ENCODE results near the gene SLC25A23. TPM values are rescaled to one million over a fixed set of nuclear protein-coding genes. Genes with fewer than 3 reads are reported as not detected.

The SLC25A23 gene
- total and polyA plus RNA-seq, 2 experiments from 2014 or later: 12.5 to 33.2 TPM

DNA sequence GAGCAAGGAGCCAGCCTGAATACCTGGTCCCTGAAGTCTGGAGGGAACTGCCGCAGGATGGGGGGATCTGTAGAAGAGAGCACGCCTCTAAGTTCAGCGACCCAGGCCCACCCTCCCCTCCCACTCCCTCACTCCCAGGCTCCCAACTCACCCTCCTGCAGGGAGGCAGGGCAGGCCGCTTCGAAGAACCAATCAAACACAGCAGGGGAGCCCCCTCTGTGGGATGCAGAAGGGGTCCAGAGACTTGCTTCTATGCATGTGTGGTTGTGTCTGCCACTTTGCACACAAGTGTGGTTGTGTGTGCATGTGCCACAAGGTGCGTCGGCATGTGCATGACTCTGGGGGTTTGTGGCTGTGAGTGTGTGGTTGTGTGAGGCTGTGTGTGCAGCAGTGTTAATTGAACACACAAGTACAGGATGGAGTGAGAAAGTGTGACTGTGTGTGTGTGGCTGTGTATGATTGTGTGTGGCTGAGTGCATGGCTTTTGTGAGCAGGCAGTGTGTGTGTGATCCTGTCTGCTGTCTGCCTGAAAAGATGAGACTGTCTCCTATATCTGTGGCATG is 20.3 kb upstream of the SLC25A23 start:
- H3K79me2 ChIP-seq (ENCODE audit: insufficient read depth): no peaks in the 10 kb centered on the region
- no peak overlapping the region for H2AFZ ChIP-seq
- WGBS, 2 experiments (ENCODE audit: low coverage in 1 of 2, low lambda C conversion rate in 2 of 2, missing lambda C conversion rate in 2 of 2): 64 to 86% methylated on average over 5 to 7 of the region's 7 CpGs
- no peaks in the 10 kb centered on the region for H3F3A ChIP-seq (ENCODE audit: insufficient read depth)
- H3K9ac ChIP-seq: no peak overlapping the region
- no peak overlapping the region for H3K4me3 ChIP-seq
- DNase-seq: no peak
- H3K4me1 ChIP-seq (ENCODE audit: insufficient read depth): no peaks in the 10 kb centered on the region
- in situ Hi-C loops (cut with MboI): no loop called here
- H3K9me3 ChIP-seq (ENCODE audit: low read depth): no peaks in the 10 kb centered on the region
- H3K4me2 ChIP-seq (ENCODE audit: unreplicated experiment): no peak overlapping the region
- no peaks in the 10 kb centered on the region for H3K36me3 ChIP-seq (ENCODE audit: low read depth)
- H3K9me2 ChIP-seq (ENCODE audit: insufficient read depth): no peaks in the 10 kb centered on the region
- H4K20me1 ChIP-seq (ENCODE audit: insufficient read depth): no peaks in the 10 kb centered on the region
- TF ChIP-seq EZH2phosphoT487 (IDR thresholded peaks at IDR 0.05; ENCODE audit: insufficient read depth, low read depth) (no peak), EZH2 (IDR thresholded peaks at IDR 0.05; ENCODE audit: insufficient read depth, poor library complexity, severe bottlenecking) (no peak)
- H3K27ac ChIP-seq: no peak overlapping the region
- 0 out of 2 replicates have a peak, but pooled peaks cover 4% of the 10 kb centered on the region for H3K27me3 ChIP-seq (replicated peaks; ENCODE audit: insufficient read depth)

DNA sequence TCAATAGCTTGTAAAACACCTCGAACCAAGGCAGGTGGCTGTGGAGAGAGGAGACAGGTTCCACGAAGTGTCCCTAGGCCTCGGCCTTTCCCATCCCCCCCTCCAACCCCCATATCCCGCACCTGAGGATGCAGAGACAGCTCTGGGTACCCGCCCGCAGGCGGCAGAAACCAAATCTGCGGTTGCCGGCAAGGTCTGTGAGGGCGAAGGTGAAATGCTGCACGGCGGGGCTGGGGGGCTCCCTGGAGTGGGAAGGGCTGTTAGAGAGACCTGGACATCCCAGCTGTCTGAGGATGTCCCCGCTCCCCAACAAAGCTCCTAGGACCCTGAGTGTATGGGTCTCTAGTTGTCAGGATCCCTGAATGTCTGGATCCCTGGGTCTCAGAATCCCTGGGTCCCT is 19.2 kb upstream of the SLC25A23 start:
- Histone ChIP-seq H2AFZ (no peak overlapping the region), H3F3A (ENCODE audit: insufficient read depth) (no peaks in the 10 kb centered on the region), H3K27ac (no peak overlapping the region), H4K20me1 (ENCODE audit: insufficient read depth) (no peaks in the 10 kb centered on the region), H3K9me2 (ENCODE audit: insufficient read depth) (no peaks in the 10 kb centered on the region), H3K9ac (no peak overlapping the region), H3K27me3 (replicated peaks; ENCODE audit: insufficient read depth) (0 out of 2 replicates have a peak, but pooled peaks cover 12% of the 10 kb centered on the region), H3K4me3 (no peak overlapping the region), H3K4me1 (ENCODE audit: insufficient read depth) (no peaks in the 10 kb centered on the region), H3K9me3 (ENCODE audit: low read depth) (no peaks in the 10 kb centered on the region), H3K79me2 (ENCODE audit: insufficient read depth) (no peaks in the 10 kb centered on the region), H3K4me2 (ENCODE audit: unreplicated experiment) (no peak overlapping the region), H3K36me3 (ENCODE audit: low read depth) (no peaks in the 10 kb centered on the region)
- no peak for TF ChIP-seq EZH2 (IDR thresholded peaks at IDR 0.05; ENCODE audit: insufficient read depth, poor library complexity, severe bottlenecking)
- no peak for TF ChIP-seq EZH2phosphoT487 (IDR thresholded peaks at IDR 0.05; ENCODE audit: insufficient read depth, low read depth)
- no peak for DNase-seq
- in situ Hi-C loops (cut with MboI): no loop called here
- WGBS, 2 experiments (ENCODE audit: low coverage in 1 of 2, low lambda C conversion rate in 2 of 2, missing lambda C conversion rate in 2 of 2): 93 to 95% methylated on average over 13 of the region's 13 CpGs

DNA sequence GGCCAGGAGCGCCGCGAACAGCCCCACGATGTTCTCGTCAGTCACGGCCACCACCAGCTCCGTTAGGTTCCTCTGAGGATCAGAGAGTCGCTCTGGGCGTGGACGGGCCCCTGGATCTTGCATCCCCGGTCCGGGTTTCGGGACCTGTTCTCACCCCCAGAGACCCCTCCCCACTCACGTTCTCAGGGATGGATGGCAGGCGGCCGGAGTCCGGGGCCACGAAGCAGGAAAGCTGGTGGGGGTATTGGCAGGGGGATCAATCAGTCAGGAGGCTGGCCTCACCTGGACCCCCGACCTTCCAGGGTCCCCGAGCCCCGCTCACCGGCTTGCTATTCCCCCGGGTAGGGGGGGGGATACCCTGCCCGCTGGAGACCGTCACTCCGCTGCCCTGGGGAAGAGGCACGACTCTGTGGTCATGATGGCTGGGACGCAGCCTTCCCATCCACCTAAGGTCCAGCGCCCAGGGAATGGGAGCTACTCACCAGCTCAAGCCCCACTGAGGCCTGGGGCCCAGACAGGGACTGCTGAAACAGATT is 17.4 kb upstream of the SLC25A23 start:
- H3K27ac ChIP-seq: no peak overlapping the region
- H3F3A ChIP-seq (ENCODE audit: insufficient read depth): no peaks in the 10 kb centered on the region
- in situ Hi-C loops (cut with MboI): no loop called here
- no peak overlapping the region for H3K4me2 ChIP-seq (ENCODE audit: unreplicated experiment)
- 19 to 26% methylated on average over 25 to 29 of the region's 29 CpGs for WGBS, 2 experiments (ENCODE audit: low coverage in 1 of 2, low lambda C conversion rate in 2 of 2, missing lambda C conversion rate in 2 of 2)
- no peak for TF ChIP-seq EZH2 (IDR thresholded peaks at IDR 0.05; ENCODE audit: insufficient read depth, poor library complexity, severe bottlenecking)
- no peak for TF ChIP-seq EZH2phosphoT487 (IDR thresholded peaks at IDR 0.05; ENCODE audit: insufficient read depth, low read depth)
- no peaks in the 10 kb centered on the region for H3K4me1 ChIP-seq (ENCODE audit: insufficient read depth)
- no peaks in the 10 kb centered on the region for H3K9me3 ChIP-seq (ENCODE audit: low read depth)
- no peaks in the 10 kb centered on the region for H3K36me3 ChIP-seq (ENCODE audit: low read depth)
- 0 out of 2 replicates have a peak, but pooled peaks cover 12% of the 10 kb centered on the region for H3K27me3 ChIP-seq (replicated peaks; ENCODE audit: insufficient read depth)
- H3K4me3 ChIP-seq: no peak overlapping the region; the same call in 1 of the 2 replicates
- no peaks in the 10 kb centered on the region for H4K20me1 ChIP-seq (ENCODE audit: insufficient read depth)
- H3K9me2 ChIP-seq (ENCODE audit: insufficient read depth): no peaks in the 10 kb centered on the region
- no peak overlapping the region for H3K9ac ChIP-seq
- no peaks in the 10 kb centered on the region for H3K79me2 ChIP-seq (ENCODE audit: insufficient read depth)
- H2AFZ ChIP-seq: peak overlapping the region; percentile 38; the same call in 1 of the 2 replicates
- DNase-seq: no peak

DNA sequence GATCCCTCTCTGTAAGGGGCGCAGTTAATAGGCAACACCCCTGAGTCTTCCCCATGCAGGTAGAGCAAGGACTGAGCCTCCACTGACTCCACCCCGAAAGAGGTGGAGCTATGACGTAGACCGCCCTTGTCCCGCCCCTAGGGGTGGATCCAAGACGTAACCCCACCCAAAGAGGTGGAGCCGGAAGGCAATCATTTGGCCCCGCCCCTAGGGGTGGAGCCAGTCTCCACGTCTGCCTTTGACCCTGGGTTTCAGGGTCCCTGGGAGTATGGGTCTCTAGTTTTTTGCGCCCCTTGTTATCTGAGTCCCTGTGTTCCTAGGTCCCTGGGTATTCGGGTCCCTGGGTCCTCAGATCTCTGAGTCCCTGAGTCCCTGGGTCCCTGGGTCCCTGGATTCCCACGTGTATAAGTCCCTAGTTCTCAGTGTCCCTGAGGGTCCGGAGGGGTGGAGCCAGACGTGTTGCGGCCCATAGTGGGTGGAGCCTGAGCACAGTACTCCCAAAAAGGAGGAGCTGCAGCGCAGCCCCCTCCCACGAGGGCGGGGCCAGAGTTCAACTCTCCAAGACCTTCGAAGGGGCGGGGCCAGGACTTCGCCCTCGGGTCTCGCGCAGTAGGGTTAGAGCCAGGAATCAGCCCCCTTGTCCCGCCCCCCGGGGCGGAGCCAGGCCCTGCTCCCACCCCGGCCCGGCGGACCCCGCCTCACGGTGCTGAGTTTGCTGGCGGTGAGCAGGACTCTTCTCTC is 16.7 kb upstream of the SLC25A23 start:
- DNase-seq: peak; percentile 76
- H3K27me3 ChIP-seq (replicated peaks; ENCODE audit: insufficient read depth): 0 out of 2 replicates have a peak, but pooled peaks cover 12% of the 10 kb centered on the region
- in situ Hi-C loops (cut with MboI): no loop called here
- H2AFZ ChIP-seq: peak overlapping the region; percentile 38; the same call in 1 of the 2 replicates
- no peaks in the 10 kb centered on the region for H3K9me2 ChIP-seq (ENCODE audit: insufficient read depth)
- H3K4me2 ChIP-seq (ENCODE audit: unreplicated experiment): no peak overlapping the region
- H3K27ac ChIP-seq: no peak overlapping the region
- H3K36me3 ChIP-seq (ENCODE audit: low read depth): no peaks in the 10 kb centered on the region
- H3K79me2 ChIP-seq (ENCODE audit: insufficient read depth): no peaks in the 10 kb centered on the region
- H3F3A ChIP-seq (ENCODE audit: insufficient read depth): no peaks in the 10 kb centered on the region
- TF ChIP-seq EZH2 (IDR thresholded peaks at IDR 0.05; ENCODE audit: insufficient read depth, poor library complexity, severe bottlenecking) (no peak), EZH2phosphoT487 (IDR thresholded peaks at IDR 0.05; ENCODE audit: insufficient read depth, low read depth) (no peak)
- H3K4me1 ChIP-seq (ENCODE audit: insufficient read depth): no peaks in the 10 kb centered on the region
- no peak overlapping the region; the same call in 1 of the 2 replicates for H3K4me3 ChIP-seq
- H4K20me1 ChIP-seq (ENCODE audit: insufficient read depth): no peaks in the 10 kb centered on the region
- WGBS, 2 experiments (ENCODE audit: low coverage in 1 of 2, low lambda C conversion rate in 2 of 2, missing lambda C conversion rate in 2 of 2): 7 to 9% methylated on average over 19 of the region's 33 CpGs
- H3K9me3 ChIP-seq (ENCODE audit: low read depth): no peaks in the 10 kb centered on the region
- H3K9ac ChIP-seq: no peak overlapping the region

Data from GM23248 (cell line).